Central memory CD4-positive, alpha-beta T cell (primary cell): ENCODE results near the gene AVL9.
"Not testable (repeated sequence)": the region's sequence is repeated elsewhere in the genome, so short reads cannot be mapped to it uniquely, and the experiment has no call there.

Experiments used
- DNase-seq: peaks from one replicate; pipeline ENCODE4 v3.0.0; 2022

Gene AVL9

GRCh38 chr7:32592701-32593100, 97.4 kb downstream of the AVL9 start:
- no peak for DNase-seq

- no peak for DNase-seq
Measured at GRCh38 chr7:32594965-32595490, 99.7 kb downstream of the AVL9 start.

- DNase-seq: not testable (repeated sequence)
Measured at GRCh38 chr7:32601196-32601595, 105.9 kb downstream of the AVL9 start.

GRCh38 chr7:32602470-32602869, 107.2 kb downstream of the AVL9 start:
- no peak for DNase-seq

GRCh38 chr7:32603492-32603891, 108.2 kb downstream of the AVL9 start:
- not testable (repeated sequence) for DNase-seq

GRCh38 chr7:32604047-32604446, 108.8 kb downstream of the AVL9 start:
- not testable (repeated sequence) for DNase-seq

- DNase-seq: no peak
Measured at GRCh38 chr7:32605032-32605431, 109.7 kb downstream of the AVL9 start.

GRCh38 chr7:32609463-32609862, 114.2 kb downstream of the AVL9 start:
- DNase-seq: no peak

GRCh38 chr7:32611201-32612099, 116.2 kb downstream of the AVL9 start:
- no peak for DNase-seq

- DNase-seq: no peak
Measured at GRCh38 chr7:32616625-32617024, 121.3 kb downstream of the AVL9 start.

- DNase-seq: no peak
Measured at GRCh38 chr7:32618470-32618869, 123.2 kb downstream of the AVL9 start.

- no peak for DNase-seq
Measured at GRCh38 chr7:32618987-32619386, 123.7 kb downstream of the AVL9 start.

GRCh38 chr7:32619416-32619815, 124.1 kb downstream of the AVL9 start:
- DNase-seq: not testable (repeated sequence)

GRCh38 chr7:32631021-32631420, 135.7 kb downstream of the AVL9 start:
- DNase-seq: no peak

GRCh38 chr7:32631590-32632497, 136.6 kb downstream of the AVL9 start:
- not testable (repeated sequence) for DNase-seq

GRCh38 chr7:32633446-32633845, 138.2 kb downstream of the AVL9 start:
- DNase-seq: not testable (repeated sequence)

- DNase-seq: not testable (repeated sequence)
Measured at GRCh38 chr7:32634798-32635393, 139.6 kb downstream of the AVL9 start.

- DNase-seq: not testable (repeated sequence)
Measured at GRCh38 chr7:32636725-32637462, 141.6 kb downstream of the AVL9 start.

- DNase-seq: not testable (repeated sequence)
Measured at GRCh38 chr7:32637611-32638010, 142.3 kb downstream of the AVL9 start.
